Astrocyte (in vitro differentiated cells and primary cell): ENCODE data around the gene GNAI3. TPM values are rescaled to one million over a fixed set of nuclear protein-coding genes. Genes with fewer than 3 reads are reported as not detected.

Source experiments
- DNase-seq: peaks from one replicate; pipeline ENCODE4 v3.0.0-alpha.2; 2010; ENCODE audit warnings: low read depth
- FAIRE-seq: peaks from 2 replicates; lab custom pipeline; 2011; peaks lifted over from hg19 to GRCh38; lab: Jason Lieb, UNC
- H2AFZ ChIP-seq: 2 replicates; pipeline ENCODE4 v1.6.0; 2012; ENCODE audit warnings: low read depth, low read length, inconsistent platforms
- H3K27ac ChIP-seq: 2 replicates; pipeline ENCODE4 v1.5.1; 2011; ENCODE audit warnings: low read depth, low read length, inconsistent platforms
- H3K27me3 ChIP-seq: 2 replicates; pipeline ENCODE4 v1.6.0; 2011; ENCODE audit warnings: low read length, inconsistent platforms; ENCODE audit not compliant: insufficient read depth
- H3K36me3 ChIP-seq: 2 replicates; pipeline ENCODE4 v1.5.1; 2011; ENCODE audit warnings: low read length, inconsistent platforms; ENCODE audit not compliant: insufficient read depth
- H3K4me1 ChIP-seq: 2 replicates; pipeline ENCODE4 v1.5.1; 2011; ENCODE audit warnings: low read length, inconsistent platforms; ENCODE audit not compliant: insufficient read depth
- H3K4me2 ChIP-seq: 2 replicates; pipeline ENCODE4 v1.6.0; 2012; ENCODE audit warnings: low read length, inconsistent platforms
- H3K4me3 ChIP-seq: 2 replicates; pipeline ENCODE4 v1.5.1; 2011; ENCODE audit warnings: low read depth, mild to moderate bottlenecking, low read length, inconsistent platforms; ENCODE audit not compliant: insufficient read depth
- H3K79me2 ChIP-seq: 2 replicates; pipeline ENCODE4 v1.6.0; 2012; ENCODE audit warnings: mild to moderate bottlenecking, low read length, inconsistent platforms; ENCODE audit not compliant: insufficient read depth
- H3K9ac ChIP-seq: 2 replicates; pipeline ENCODE4 v1.6.0; 2012; ENCODE audit warnings: mild to moderate bottlenecking, low read length, inconsistent platforms
- H3K9me3 ChIP-seq: 2 replicates; pipeline ENCODE4 v1.5.1; 2012; ENCODE audit warnings: low read depth, mild to moderate bottlenecking, low read length, inconsistent platforms; ENCODE audit not compliant: insufficient read depth
- H4K20me1 ChIP-seq: 2 replicates; pipeline ENCODE4 v1.6.0; 2012; ENCODE audit warnings: low read length, inconsistent platforms; ENCODE audit not compliant: insufficient read depth
- H3K27ac Mint-ChIP-seq: one replicate; pipeline ENCODE4 v1.8.0; 2021; ENCODE audit warnings: mild to moderate bottlenecking, mixed read lengths; ENCODE audit not compliant: unreplicated experiment
- H3K27me3 Mint-ChIP-seq: one replicate; pipeline ENCODE4 v1.8.0; 2021; ENCODE audit warnings: low read depth, mixed read lengths; ENCODE audit not compliant: unreplicated experiment
- H3K36me3 Mint-ChIP-seq: one replicate; pipeline ENCODE4 v1.8.0; 2021; ENCODE audit warnings: low read depth, mixed read lengths; ENCODE audit not compliant: unreplicated experiment
- H3K4me1 Mint-ChIP-seq: one replicate; pipeline ENCODE4 v1.8.0; 2021; ENCODE audit warnings: low read depth, mixed read lengths; ENCODE audit not compliant: unreplicated experiment
- H3K4me3 Mint-ChIP-seq: one replicate; pipeline ENCODE4 v1.8.0; 2021; ENCODE audit warnings: mild to moderate bottlenecking, moderate library complexity, mixed read lengths; ENCODE audit not compliant: unreplicated experiment
- H3K9me3 Mint-ChIP-seq: one replicate; pipeline ENCODE4 v1.8.0; 2021; ENCODE audit warnings: mild to moderate bottlenecking, mixed read lengths; ENCODE audit not compliant: unreplicated experiment
- CTCF ChIP-seq: IDR thresholded peaks from 2 replicates; pipeline ENCODE4 v1.5.1; 2011; ENCODE audit warnings: low read depth, mild to moderate bottlenecking, inconsistent platforms, low read length, moderate library complexity; ENCODE audit not compliant: insufficient read depth
- EZH2 ChIP-seq: IDR thresholded peaks from 2 replicates; pipeline ENCODE4 v1.6.1; 2012; ENCODE audit warnings: mild to moderate bottlenecking, low read length, inconsistent platforms; ENCODE audit not compliant: insufficient read depth
- total RNA-seq: library from RNA; stranded (reverse); gene quantifications from 2 replicates; pipeline ENCODE4 v1.2.1, GENCODE V29; 2021

The GNAI3 gene
- total RNA-seq, 1 donor from 2014 or later: 16.1 TPM

- no peak overlapping the region for H3K27ac Mint-ChIP-seq
- no peak overlapping the region for H2AFZ ChIP-seq
- H3K36me3 Mint-ChIP-seq: no peaks in the 10 kb centered on the region
- H3K27ac ChIP-seq: no peak overlapping the region
- DNase-seq: no peak
- TF ChIP-seq EZH2: no peak
- TF ChIP-seq CTCF: no peak
- no peak overlapping the region for H3K4me3 ChIP-seq
- no peak overlapping the region for H3K4me2 ChIP-seq
- no peaks in the 10 kb centered on the region for H4K20me1 ChIP-seq
- H3K4me3 Mint-ChIP-seq: no peak overlapping the region
- H3K9me3 Mint-ChIP-seq: peaks cover 2% of the 10 kb centered on the region
- peaks cover 31% of the 10 kb centered on the region for H3K27me3 ChIP-seq
- H3K9me3 ChIP-seq: no peaks in the 10 kb centered on the region
- no peaks in the 10 kb centered on the region for H3K4me1 ChIP-seq
- no peaks in the 10 kb centered on the region for H3K36me3 ChIP-seq
- FAIRE-seq: no peak
- no peak overlapping the region for H3K9ac ChIP-seq
- H3K27me3 Mint-ChIP-seq: peaks cover 13% of the 10 kb centered on the region
- peaks cover 7% of the 10 kb centered on the region for H3K4me1 Mint-ChIP-seq
- no peaks in the 10 kb centered on the region for H3K79me2 ChIP-seq
These were observed 27.1 kb upstream of the GNAI3 start for GRCh38 chr1:109521002-109521951.

- H3K4me2 ChIP-seq: no peak overlapping the region
- H3K27me3 Mint-ChIP-seq: peaks cover 20% of the 10 kb centered on the region
- H3K9me3 ChIP-seq: no peaks in the 10 kb centered on the region
- peaks cover 7% of the 10 kb centered on the region for H3K4me1 Mint-ChIP-seq
- H3K27me3 ChIP-seq: peaks cover 31% of the 10 kb centered on the region
- DNase-seq: no peak
- H3K4me3 Mint-ChIP-seq: no peak overlapping the region
- H3K9ac ChIP-seq: no peak overlapping the region
- no peaks in the 10 kb centered on the region for H3K4me1 ChIP-seq
- no peaks in the 10 kb centered on the region for H3K36me3 ChIP-seq
- no peak overlapping the region for H3K27ac Mint-ChIP-seq
- FAIRE-seq: no peak
- H3K36me3 Mint-ChIP-seq: no peaks in the 10 kb centered on the region
- TF ChIP-seq EZH2 (no peak), CTCF (no peak)
- no peak overlapping the region for H3K27ac ChIP-seq
- H4K20me1 ChIP-seq: no peaks in the 10 kb centered on the region
- no peaks in the 10 kb centered on the region for H3K9me3 Mint-ChIP-seq
- no peak overlapping the region for H2AFZ ChIP-seq
- H3K79me2 ChIP-seq: no peaks in the 10 kb centered on the region
- no peak overlapping the region for H3K4me3 ChIP-seq
These were observed 26.4 kb upstream of the GNAI3 start for GRCh38 chr1:109522026-109522425.

DNA sequence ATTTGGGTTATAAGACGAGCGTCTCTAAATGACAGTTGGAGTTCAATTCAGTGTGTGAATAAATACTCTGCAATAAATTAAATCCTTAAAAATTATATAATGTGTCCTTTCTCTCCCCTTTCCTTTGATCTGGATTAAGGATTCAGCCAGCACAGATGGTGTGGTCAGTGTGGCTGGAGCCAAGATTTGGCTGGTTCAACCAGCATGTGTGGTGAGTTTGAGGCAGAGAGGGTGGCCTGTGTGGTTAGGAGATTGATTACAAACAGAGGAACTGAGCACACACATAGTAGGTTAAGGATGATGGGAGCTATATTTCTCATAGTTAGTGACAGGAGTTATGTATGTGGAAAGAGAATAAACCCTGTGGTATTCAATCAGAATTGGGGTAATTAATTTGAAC, 24.7 kb upstream of the GNAI3 start:
- no peak overlapping the region for H2AFZ ChIP-seq
- no peak overlapping the region for H3K27ac Mint-ChIP-seq
- no peak overlapping the region for H3K27ac ChIP-seq
- DNase-seq (peak; percentile 66), FAIRE-seq (no peak)
- H3K9me3 Mint-ChIP-seq: no peaks in the 10 kb centered on the region
- H3K36me3 Mint-ChIP-seq: no peaks in the 10 kb centered on the region
- H3K4me1 ChIP-seq: no peaks in the 10 kb centered on the region
- no peak overlapping the region for H3K4me3 ChIP-seq
- peaks cover 30% of the 10 kb centered on the region for H3K27me3 Mint-ChIP-seq
- no peak overlapping the region for H3K9ac ChIP-seq
- no peaks in the 10 kb centered on the region for H3K36me3 ChIP-seq
- no peak overlapping the region for H3K4me3 Mint-ChIP-seq
- TF ChIP-seq EZH2 (no peak), CTCF (no peak)
- H4K20me1 ChIP-seq: no peaks in the 10 kb centered on the region
- no peaks in the 10 kb centered on the region for H3K9me3 ChIP-seq
- H3K4me2 ChIP-seq: no peak overlapping the region
- no peaks in the 10 kb centered on the region for H3K79me2 ChIP-seq
- peaks cover 36% of the 10 kb centered on the region for H3K27me3 ChIP-seq
- peaks cover 4% of the 10 kb centered on the region for H3K4me1 Mint-ChIP-seq
